HepG2 (cell line): ENCODE results near the gene CEBPG.

Source experiments
- ELF1 ChIP-seq: sonication (generic); formaldehyde crosslinking; IDR thresholded peaks from 2 replicates; pipeline ENCODE4 v1.4.0; 2020; ENCODE audit warnings: missing genetic modification reagents
- POLR2A ChIP-seq, 2 experiments: IDR thresholded peaks; 2 replicates each; pipeline ENCODE4 v1.6.1; 2011; ENCODE audit warnings: low read depth in 2 of 2, low read length in 2 of 2, mild to moderate bottlenecking in 1 of 2, moderate library complexity in 1 of 2; ENCODE audit not compliant: insufficient read depth in 1 of 2
- TOPORS ChIP-seq: sonication (generic); formaldehyde crosslinking; IDR thresholded peaks from 2 replicates; pipeline ENCODE4 v1.8.0; 2023; ENCODE audit warnings: mild to moderate bottlenecking, missing genetic modification reagents
- ZNF180 ChIP-seq: sonication (generic); formaldehyde crosslinking; IDR thresholded peaks from 2 replicates; pipeline ENCODE4 v1.4.0; 2020; ENCODE audit warnings: low read depth, missing genetic modification reagents, borderline replicate concordance

DNA sequence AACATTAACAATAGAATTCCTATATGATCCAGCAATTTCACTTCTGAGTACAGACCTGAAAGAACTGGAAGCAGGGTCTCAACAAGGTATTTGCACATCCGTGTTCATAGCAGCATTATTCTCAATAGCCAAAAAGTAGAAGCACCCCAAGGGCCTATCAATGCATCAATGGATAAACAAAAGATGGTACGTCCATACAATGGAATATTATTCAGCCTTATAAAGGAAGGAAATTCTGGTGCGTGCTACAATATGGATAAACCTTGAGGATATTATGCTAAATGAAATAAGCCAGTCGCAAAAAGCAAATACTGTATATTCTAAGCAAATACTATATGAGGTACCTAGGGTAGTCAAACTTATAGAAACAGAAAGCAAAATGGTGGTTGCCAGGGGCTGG, 40.4 kb upstream of the CEBPG start:
- TF ChIP-seq ELF1 (CRISPR knock-in tag) (no peak), ZNF180 (CRISPR knock-in tag) (no peak), POLR2A (IDR thresholded peaks at IDR 0.05; ENCODE audit: insufficient read depth in 1 of 2, low read depth in 2 of 2, low read length in 2 of 2) (no peak), TOPORS (CRISPR knock-in tag) (no peak)
